ENCODE data around the gene GIPC2.
A peak's percentile ranks its signal among the peaks of the same experiment; 100 is the strongest.

The GIPC2 gene

GRCh38 chr1:78153092-78153736 lies 107.4 kb downstream of the GIPC2 start:
- DNase-seq = no peak

GRCh38 chr1:78155121-78155520 lies 109.4 kb downstream of the GIPC2 start:
- DNase-seq = no peak

- no peak for DNase-seq
Measured at GRCh38 chr1:78156805-78157521, 111.2 kb downstream of the GIPC2 start.

DNA sequence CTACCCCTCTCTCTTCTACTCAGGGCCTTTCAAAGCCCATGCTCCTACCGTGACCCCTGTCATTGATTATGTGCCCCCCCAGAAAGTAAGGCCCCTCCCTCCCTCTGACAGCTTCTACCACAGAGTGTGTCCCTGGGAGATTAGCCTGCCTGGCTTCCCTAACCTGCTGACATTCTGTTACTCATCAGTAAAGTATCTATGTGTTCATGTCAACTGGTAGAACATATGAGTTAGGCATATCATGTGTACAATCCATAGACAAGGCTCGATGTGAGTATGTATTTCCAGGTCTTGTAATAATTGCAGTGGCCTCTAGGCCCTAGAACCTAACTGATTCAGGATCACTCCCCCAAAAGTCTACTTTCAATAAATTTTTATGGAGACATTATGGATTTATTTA lies 120.0 kb downstream of the GIPC2 start:
- DNase-seq = no peak

DNA sequence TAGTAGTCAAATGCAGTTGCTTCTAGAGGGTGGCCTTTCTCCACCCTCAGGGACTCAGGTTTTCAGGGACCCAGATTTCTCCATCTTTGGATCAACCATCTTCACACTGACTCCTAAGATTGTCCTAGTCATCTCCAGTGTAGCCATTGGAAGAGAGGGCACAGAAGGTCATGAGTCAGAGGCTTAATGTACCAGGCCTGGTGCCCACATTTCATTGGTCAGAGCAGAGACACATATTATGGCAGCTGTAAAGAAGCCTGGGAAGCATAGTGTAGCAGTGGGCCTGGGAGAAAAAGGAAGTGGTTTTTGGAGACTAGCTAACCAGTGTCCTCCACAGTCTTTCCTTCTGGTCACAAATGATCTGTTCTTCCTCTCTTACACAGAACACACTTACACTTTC lies 122.5 kb downstream of the GIPC2 start:
- no peak for DNase-seq

GRCh38 chr1:78170859-78171258 lies 125.1 kb downstream of the GIPC2 start:
- DNase-seq = no peak

DNA sequence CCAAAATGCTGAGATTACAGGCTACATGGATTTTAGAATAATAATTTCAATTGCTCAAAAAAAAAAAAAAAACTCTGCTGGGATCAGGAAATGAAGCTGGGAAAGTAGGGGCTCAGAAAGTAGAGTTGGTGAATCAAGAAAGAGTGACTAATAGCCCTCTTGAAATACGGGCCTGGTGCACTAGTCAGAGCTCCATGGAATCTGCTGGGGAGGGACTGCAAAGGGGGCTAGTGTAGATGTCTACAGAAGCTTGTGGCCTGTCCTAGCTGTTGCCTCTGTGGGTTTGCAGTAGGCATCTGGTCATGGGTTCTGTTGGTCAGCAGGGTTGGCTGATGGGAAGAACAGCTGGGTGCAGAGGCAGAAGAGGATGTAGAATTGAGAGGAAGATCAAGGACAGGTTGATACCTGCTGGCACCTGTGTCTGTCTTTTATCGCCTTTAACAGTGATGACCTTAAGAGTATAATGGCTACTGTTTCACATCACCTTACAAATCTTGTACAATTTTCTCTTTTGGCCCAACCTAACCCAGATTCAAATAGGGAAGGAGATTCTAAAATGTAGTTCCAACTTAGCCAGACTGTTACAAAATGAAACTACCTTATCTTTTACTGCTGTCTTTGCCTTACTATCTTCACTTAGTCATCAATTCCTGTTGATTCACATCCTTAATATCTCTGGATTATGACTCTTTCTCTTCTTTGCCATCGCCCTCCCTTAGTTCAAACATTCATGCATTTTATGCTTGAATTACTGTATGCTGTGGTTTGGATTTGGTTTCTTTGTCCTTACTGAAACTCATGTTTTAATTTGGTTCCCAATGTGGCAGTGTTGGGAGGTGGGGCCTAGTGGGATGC lies 126.2 kb downstream of the GIPC2 start:
- no peak for DNase-seq

DNA sequence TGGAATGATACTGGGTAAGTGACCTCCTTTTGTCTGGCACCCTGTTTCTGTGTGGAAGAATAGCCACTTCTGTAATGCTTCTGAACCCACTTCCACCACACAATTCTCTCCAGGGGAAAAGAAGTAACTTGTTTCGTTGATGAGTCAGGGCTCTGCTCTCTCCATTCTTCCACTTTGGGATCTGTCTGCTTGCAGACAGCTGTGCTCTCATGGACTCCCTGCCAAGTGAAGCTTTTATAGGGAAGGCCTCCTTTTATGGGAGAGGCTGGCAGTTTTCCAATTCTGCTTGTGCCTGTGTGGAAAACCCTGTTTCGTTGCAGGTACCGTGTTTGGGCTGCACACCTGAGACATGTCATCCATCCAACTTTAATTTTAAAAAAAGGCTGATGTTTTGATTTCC lies 130.7 kb downstream of the GIPC2 start:
- peak; percentile 75 to 88 for DNase-seq

DNA sequence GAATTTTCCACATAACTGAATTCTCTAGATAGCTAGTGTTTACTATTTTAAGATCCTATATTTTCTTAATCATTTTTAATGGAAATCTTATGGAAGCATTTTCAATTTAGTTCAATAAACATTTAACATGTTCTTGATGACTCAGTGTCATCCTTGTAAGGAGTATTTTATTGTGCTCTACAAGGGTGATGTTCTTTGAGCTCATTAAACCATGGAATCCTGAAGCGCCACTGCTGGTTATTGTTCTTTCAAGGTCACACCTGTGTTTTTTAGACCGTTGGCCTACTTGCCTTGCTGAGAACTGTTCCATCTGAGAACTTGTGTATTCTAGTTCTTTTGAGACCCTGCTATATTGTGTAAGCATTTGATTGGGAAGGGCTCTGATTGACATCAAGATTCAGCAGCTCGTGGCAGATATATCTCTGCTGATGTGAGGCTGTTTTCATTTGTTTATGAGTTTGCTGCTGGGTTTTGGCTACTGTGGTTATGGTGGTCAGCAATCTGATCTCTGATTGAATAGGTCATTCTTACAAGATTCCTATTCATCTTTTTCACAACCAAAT lies 132.0 kb downstream of the GIPC2 start:
- no peak for DNase-seq

- no peak for DNase-seq
Measured at GRCh38 chr1:78178816-78179215, 133.1 kb downstream of the GIPC2 start.

- no peak for DNase-seq
Measured at GRCh38 chr1:78184460-78185072, 138.8 kb downstream of the GIPC2 start.

Data from NCI-H446 (cell line).